ENCODE data around the gene CARMIL1. TPM values are rescaled to one million over a fixed set of nuclear protein-coding genes. Genes with fewer than 3 reads are reported as not detected.

The CARMIL1 gene
- total RNA-seq, 1 experiment from 2014 or later: 25.9 TPM

GRCh38 chr6:25266456-25267100 lies 12.6 kb upstream of the CARMIL1 start:
- DNase-seq: no peak
- Histone ChIP-seq H3K36me3 (ENCODE audit: control insufficient read depth, insufficient read depth, low read length) (no peaks in the 10 kb centered on the region), H3K4me3 (ENCODE audit: low read depth, low read length) (no peak overlapping the region), H3K27me3 (replicated peaks; ENCODE audit: control insufficient read depth, insufficient read depth, low read length) (no peaks in the 10 kb centered on the region), H3K9me3 (no peaks in the 10 kb centered on the region; the same call in 1 of the 2 replicates), H3K4me1 (no peaks in the 10 kb centered on the region)
- Mint-ChIP-seq H3K4me3 (ENCODE audit: unreplicated experiment) (no peak overlapping the region), H3K4me1 (ENCODE audit: low read depth, unreplicated experiment) (peaks cover 7% of the 10 kb centered on the region), H3K27me3 (ENCODE audit: insufficient read depth, unreplicated experiment) (no peaks in the 10 kb centered on the region), H3K36me3 (ENCODE audit: insufficient read depth, unreplicated experiment) (no peaks in the 10 kb centered on the region), H3K27ac (ENCODE audit: unreplicated experiment) (no peak overlapping the region), H3K9me3 (ENCODE audit: unreplicated experiment) (no peaks in the 10 kb centered on the region)
- no peak for TF ChIP-seq CTCF (IDR thresholded peaks at IDR 0.05; ENCODE audit: insufficient read depth in 1 of 2, low read depth in 1 of 2, low read length in 1 of 2, severe bottlenecking in 1 of 2, unreplicated experiment in 1 of 2)
- BruUV-seq (replicated peaks): no TSS peak
- intact Hi-C loops (cut with micrococcal nuclease; ENCODE audit: unreplicated experiment): loop anchor here (5.0 kb wide), 1 partner anchor 626 kb away; no protein-coding TSS in a partner anchor
- CTCF ChIA-PET: interaction anchor here (1.3 to 2.0 kb wide), 3 partner anchors 12 to 224 kb away, joined by 4 to 34 read pairs (median 5); partner anchors contain the start of gene CARMIL1
- POLR2A ChIA-PET: no interaction called here

GRCh38 chr6:25267662-25268061 lies 11.5 kb upstream of the CARMIL1 start:
- no peaks in the 10 kb centered on the region for H3K27me3 Mint-ChIP-seq (ENCODE audit: insufficient read depth, unreplicated experiment)
- H3K27me3 ChIP-seq (replicated peaks; ENCODE audit: control insufficient read depth, insufficient read depth, low read length): no peaks in the 10 kb centered on the region
- H3K4me1 Mint-ChIP-seq (ENCODE audit: low read depth, unreplicated experiment): peaks cover 7% of the 10 kb centered on the region
- H3K9me3 ChIP-seq: no peaks in the 10 kb centered on the region; the same call in 1 of the 2 replicates
- ChIA-PET CTCF (no interaction called here), POLR2A (no interaction called here)
- no peaks in the 10 kb centered on the region for H3K36me3 Mint-ChIP-seq (ENCODE audit: insufficient read depth, unreplicated experiment)
- no peak overlapping the region for H3K27ac Mint-ChIP-seq (ENCODE audit: unreplicated experiment)
- H3K9me3 Mint-ChIP-seq (ENCODE audit: unreplicated experiment): no peaks in the 10 kb centered on the region
- H3K4me3 Mint-ChIP-seq (ENCODE audit: unreplicated experiment): no peak overlapping the region
- H3K4me3 ChIP-seq (ENCODE audit: low read depth, low read length): no peak overlapping the region
- TF ChIP-seq CTCF (IDR thresholded peaks at IDR 0.05; ENCODE audit: insufficient read depth in 1 of 2, low read depth in 1 of 2, low read length in 1 of 2, severe bottlenecking in 1 of 2, unreplicated experiment in 1 of 2): no peak
- intact Hi-C loops (cut with micrococcal nuclease; ENCODE audit: unreplicated experiment): loop anchor here (5.0 kb wide), 1 partner anchor 625 kb away; no protein-coding TSS in a partner anchor
- DNase-seq: no peak
- no peaks in the 10 kb centered on the region for H3K4me1 ChIP-seq
- no peaks in the 10 kb centered on the region for H3K36me3 ChIP-seq (ENCODE audit: control insufficient read depth, insufficient read depth, low read length)
- no TSS peak for BruUV-seq (replicated peaks)

GRCh38 chr6:25270559-25270958 lies 8.6 kb upstream of the CARMIL1 start:
- DNase-seq: no peak
- Mint-ChIP-seq H3K27ac (ENCODE audit: unreplicated experiment) (no peak overlapping the region), H3K4me3 (ENCODE audit: unreplicated experiment) (no peak overlapping the region), H3K4me1 (ENCODE audit: low read depth, unreplicated experiment) (peaks cover 7% of the 10 kb centered on the region), H3K36me3 (ENCODE audit: insufficient read depth, unreplicated experiment) (no peaks in the 10 kb centered on the region), H3K9me3 (ENCODE audit: unreplicated experiment) (no peaks in the 10 kb centered on the region), H3K27me3 (ENCODE audit: insufficient read depth, unreplicated experiment) (no peaks in the 10 kb centered on the region)
- ChIA-PET POLR2A (no interaction called here), CTCF (no interaction called here)
- TF ChIP-seq CTCF (IDR thresholded peaks at IDR 0.05; ENCODE audit: insufficient read depth in 1 of 2, low read depth in 1 of 2, low read length in 1 of 2, severe bottlenecking in 1 of 2, unreplicated experiment in 1 of 2): no peak
- no TSS peak for BruUV-seq (replicated peaks)
- Histone ChIP-seq H3K4me1 (no peaks in the 10 kb centered on the region), H3K9me3 (no peaks in the 10 kb centered on the region; the same call in 1 of the 2 replicates), H3K36me3 (ENCODE audit: control insufficient read depth, insufficient read depth, low read length) (no peaks in the 10 kb centered on the region), H3K27me3 (replicated peaks; ENCODE audit: control insufficient read depth, insufficient read depth, low read length) (no peaks in the 10 kb centered on the region), H3K4me3 (ENCODE audit: low read depth, low read length) (no peak overlapping the region)
- intact Hi-C loops (cut with micrococcal nuclease; ENCODE audit: unreplicated experiment): no loop called here

All from Caco-2 (cell line).